ENCODE measurements around the gene SNTB2.
A peak's percentile ranks its signal among the peaks of the same experiment; 100 is the strongest.

The SNTB2 gene

DNA sequence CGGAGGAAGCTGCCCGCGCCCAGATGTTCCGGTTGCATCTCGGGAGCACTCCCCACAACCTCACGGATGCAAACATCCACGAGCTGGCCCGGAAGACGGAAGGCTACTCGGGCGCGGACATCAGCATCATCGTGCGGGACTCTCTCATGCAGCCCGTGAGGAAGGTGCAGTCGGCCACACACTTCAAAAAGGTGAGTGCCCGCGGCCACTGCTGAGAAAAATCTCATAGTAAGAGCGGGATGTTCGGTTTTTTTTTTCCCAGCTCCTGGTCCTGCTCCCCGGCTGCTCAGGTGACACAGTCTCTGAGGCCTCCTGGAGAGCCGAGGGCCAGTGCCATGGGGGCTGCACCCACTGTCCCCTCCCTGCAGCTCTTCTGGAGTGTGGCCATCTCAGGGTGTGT, 134.1 kb downstream of the SNTB2 start:
- no peak for DNase-seq

GRCh38 chr16:69322343-69322742, 135.4 kb downstream of the SNTB2 start:
- no peak for DNase-seq

GRCh38 chr16:69323415-69323814, 136.5 kb downstream of the SNTB2 start:
- DNase-seq = no peak

GRCh38 chr16:69324013-69324531, 137.1 kb downstream of the SNTB2 start:
- DNase-seq = peak in 1 of 2 experiments; percentile 2

DNA sequence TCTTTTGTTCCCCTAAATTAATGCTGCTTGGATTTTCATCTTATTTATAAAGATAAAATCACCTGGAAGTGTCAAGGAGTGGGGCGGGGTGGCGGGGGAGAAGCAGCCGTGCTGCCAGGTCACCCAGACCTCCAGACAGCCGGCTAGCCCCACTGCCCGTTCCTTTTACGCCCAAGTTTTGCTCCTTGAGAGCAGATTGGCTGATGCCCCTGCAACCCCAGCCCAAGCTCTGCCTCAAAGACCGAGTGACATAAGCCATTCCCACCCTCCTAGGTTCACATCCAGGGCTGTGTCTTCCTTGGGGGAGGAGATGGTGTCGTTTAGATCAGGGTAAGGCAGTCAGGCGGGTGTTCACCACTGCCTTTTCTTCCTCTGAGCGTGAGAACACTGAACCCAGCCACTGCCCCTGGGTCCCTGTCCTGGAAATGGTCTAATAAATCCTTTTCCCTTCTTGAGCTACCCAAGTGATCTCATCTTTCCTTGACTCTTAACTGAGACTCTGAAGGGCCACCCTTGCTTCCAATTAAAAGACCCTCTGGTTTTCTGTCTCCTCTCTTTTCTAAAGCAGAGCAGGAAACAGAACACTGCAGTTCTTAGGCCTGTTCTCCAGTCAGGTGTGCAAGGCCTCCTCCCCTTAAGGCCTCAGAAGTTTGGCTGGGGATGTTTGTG, 137.8 kb downstream of the SNTB2 start:
- DNase-seq = no peak

DNA sequence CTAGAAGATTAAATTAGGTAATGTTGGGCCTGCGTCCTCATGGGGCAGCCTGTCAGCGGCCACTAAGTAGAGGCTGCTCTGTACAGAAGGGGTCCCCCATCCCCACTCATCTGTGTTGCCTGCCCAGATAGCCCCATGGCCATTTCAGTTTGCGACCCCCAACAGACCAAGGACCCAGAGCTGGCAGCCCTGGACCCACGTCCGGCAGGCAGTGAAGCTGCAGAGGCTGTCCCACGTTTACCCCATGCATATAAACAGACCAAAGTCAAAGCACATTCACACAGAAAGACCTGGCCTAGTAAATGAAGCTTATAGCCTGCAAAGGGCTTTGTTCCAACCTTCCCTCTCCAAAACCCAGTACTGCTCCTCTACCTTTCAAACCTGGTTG, 138.8 kb downstream of the SNTB2 start:
- no peak for DNase-seq

GRCh38 chr16:69326172-69326873, 139.4 kb downstream of the SNTB2 start:
- no peak for DNase-seq

DNA sequence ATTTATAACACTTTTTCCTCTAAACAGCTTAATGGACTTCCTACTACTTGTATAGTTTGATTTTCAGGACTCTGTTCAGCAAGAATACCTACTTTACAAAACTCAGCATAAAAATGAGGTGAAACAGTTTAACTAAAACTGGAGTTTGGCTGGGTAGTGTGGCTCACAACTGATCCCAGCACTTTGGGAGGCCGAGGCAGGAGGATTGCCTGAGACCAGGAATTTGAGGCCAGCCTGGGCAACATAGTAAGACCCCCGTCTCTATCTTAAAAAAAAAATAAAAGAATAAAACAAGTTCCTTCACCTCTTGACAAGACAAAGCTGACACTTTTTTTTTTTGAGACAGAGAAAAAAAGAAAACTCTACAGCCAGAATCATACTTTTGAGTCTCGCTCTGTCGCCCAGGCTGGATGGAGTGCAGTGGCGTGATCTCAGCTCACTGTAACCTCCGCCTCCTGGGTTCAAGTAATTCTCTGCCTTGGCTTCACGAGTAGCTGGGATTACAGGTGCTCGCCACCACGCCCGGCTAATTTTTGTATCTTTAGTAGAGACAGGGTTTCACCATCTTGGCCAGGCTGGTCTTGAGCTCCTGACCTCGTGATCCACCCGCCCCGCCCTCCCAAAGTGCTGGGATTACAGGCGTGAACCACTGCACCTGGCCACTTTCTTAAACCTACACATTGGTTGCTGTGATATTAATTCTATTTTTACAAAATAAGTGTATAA, 140.8 kb downstream of the SNTB2 start:
- DNase-seq = no peak

DNA sequence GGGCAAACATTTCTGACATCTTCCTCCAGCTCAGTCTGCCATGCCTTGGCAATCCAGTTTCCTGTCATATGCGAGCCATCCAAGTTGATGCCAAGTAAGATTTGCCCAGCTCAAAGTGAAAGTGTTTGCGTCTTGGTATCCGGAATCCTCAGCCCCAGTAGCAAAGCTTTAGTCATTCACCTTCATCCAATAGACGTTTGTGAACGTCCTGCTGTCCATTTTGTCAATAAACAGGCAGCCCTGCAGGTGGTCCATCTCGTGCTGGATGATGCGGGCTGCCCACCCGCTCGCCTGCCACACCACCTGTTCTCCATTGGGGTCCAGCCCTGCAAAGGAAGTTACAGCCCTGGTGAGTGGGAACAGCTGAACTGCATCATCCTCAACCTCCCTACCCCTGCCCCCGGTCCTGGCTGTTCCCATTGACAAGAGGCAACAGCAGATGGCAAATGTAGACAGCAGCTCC, 141.9 kb downstream of the SNTB2 start:
- no peak for DNase-seq

GRCh38 chr16:69329369-69330285, 142.7 kb downstream of the SNTB2 start:
- DNase-seq = no peak

DNA sequence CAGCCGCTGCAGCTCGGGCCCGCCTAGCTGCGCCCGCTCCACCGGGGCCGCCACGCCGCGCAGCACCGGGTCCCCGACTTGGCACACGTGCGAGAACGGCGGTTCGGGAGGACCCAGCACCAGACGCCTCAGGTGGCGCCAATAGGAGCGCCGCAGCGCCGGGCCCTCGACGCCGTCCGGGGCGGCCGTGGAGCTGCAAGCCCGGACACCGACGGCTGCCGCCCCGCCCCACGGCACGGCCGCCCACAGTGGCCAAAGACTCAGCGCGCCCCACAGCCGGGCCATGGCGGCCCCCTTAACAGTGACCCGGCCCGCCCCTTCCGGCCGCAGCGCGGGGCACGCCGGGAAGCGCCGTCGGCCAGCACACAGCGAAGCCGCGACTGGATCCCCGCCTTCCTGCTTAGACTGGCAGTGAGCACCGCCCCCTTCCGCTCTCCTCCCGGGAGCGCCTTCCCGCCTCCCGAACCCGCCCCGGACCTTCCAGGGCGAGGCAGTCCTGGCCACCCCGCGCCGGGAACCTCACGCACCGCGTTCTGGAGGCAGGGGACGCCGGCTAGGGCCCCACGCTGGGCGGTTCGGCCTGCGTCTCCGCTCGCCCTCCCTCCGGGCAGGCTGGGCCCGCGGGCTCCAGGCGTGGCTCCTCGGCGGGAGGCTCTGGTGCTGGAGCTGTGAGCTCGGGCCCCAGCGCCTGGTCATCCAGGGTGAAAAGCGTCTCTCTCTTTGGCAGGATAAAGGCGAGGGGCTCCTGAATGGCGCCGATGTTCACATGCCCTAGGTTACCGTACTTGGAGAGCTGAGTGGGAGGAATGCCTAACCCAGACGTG, 143.5 kb downstream of the SNTB2 start, which contains the start of gene PDF:
PDF (minus strand) TSS at position 303 of the 824 bp plus-strand sequence; CDS start at position 285, 18 bp downstream.
- DNase-seq = peak; percentile 28 to 90

- DNase-seq = no peak
These were observed 147.7 kb downstream of the SNTB2 start for GRCh38 chr16:69334696-69335095.

DNA sequence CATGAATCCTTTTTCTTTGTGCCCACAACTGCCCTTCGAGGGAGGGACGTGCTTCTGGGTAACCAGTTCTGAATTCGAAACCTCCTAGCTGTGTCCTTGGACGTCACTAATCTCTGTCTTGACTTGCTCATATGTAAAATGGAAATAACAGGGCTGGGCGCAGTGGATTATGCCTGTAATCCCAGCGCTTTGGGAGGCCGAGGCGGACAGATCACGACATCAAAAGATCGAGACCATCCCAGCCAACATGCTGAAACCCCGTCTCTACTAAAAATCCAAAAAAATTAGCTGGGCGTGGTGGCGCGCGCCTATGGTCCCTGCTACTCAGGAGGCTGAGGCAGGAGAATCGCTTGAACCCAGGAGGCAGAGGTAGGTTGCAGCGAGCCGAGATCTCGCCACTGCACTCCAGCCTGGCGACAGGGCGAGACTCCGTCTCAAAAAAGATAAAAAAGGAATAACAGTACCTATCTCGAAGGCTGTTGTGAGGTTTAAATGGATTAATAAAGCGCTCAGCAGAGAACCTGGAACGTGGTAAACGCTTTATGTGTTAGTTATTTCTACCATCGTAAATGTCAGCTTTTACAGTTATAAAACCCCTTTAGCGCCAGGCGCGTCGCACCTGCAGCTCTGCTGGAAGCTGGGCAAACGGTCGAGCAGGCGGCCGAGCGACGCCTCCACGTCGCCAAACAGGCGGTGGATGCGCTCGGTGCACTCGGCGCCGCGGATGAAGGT, 151.8 kb downstream of the SNTB2 start:
- no peak for DNase-seq

GRCh38 chr16:69339289-69340094, 152.5 kb downstream of the SNTB2 start, which contains the start of the genes COG8 and NIP7:
TSS of gene COG8 (minus strand) at chr16:69339564. CDS start at chr16:69339552, 12 bp downstream.
TSS of gene NIP7 (plus strand) at chr16:69339772. CDS start at chr16:69339830, 58 bp downstream.
- DNase-seq = peak; percentile 54 to 91

GRCh38 chr16:69340095-69340644, 153.2 kb downstream of the SNTB2 start:
- DNase-seq = no peak

DNA sequence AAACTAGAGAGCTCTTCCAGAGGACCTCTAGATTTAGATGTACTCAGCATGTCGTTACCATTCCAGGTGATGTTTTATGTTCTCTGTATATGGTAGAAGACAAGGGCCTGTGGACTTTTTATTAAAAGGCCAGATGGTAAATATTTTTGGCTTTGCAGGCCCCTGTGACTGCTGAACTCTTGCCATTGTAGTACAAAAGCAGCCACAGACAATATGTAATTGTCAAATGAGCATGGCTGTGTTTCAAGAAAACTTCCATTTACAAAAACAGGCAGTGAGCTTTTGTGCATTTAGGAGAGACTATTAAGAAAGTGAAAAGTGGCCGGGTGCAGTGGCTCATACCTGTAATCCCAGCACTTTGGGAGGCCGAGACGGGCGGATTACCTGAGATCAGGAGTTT, 157.2 kb downstream of the SNTB2 start:
- DNase-seq = no peak

DNA sequence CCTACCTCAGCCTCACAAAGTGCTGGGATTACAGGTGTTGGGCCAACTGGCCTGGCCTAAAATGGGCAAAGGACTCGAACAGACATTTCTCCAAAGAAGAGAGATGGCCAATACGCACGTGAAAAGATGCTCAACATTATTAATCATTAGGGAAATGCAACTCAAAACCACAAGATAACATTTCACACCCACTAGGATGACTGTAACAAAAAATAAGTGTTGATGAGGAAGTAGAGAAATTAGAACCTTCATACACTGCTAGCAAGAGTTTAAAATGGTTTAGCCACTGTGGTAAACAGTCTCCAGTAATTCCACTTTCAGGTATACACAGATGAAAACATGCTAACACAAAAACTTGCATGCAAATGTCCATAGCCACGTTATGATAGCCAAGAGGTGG, 159.0 kb downstream of the SNTB2 start:
- no peak for DNase-seq

DNA sequence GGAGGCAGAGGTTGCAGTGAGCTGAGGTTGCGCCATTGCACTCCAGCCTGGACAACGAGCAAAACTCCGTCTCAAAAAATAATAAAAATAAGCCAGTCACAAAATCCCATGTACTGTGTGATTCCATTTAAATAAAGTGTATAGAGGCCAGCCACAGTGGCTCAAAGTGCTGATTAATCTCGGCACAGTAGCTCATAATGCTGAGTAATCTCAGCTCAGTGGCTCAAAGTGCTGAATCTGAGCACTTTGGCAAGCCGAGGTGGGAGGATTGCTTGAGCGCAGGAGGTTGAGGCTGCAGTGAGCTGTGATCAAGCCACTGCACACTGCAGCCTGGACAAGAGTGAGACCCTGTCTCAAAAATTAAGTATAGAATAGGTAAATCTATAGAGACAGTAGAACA, 159.7 kb downstream of the SNTB2 start:
- no peak for DNase-seq

DNA sequence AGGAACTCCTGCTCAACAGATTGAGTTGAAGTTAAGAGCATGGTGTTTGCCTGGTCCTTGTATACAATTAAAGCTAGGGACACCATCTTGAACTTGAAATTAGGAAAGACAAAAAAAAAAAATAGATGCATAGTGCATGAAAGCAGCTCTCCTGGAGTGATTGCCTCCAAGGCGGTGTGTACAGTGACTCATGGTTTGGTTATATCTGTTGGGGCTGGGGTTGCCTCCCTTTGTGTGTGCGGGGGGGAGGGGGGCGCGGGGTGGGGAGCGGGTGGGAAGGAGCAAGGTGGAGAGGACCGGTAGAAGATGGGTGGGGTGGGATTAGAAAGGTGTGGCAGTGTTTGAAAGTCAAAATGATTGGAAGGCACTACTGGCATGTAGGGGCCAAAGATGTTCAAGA, 161.3 kb downstream of the SNTB2 start:
- DNase-seq = no peak

Data from cerebellar nuclear complex (tissue), 1 donor.